Esophagus muscularis mucosa (tissue), 4 donors: ENCODE measurements around the gene SLC9A8.

Experiments
- CTCF ChIP-seq, 3 experiments: fragments of 200-600 bp in 2 of 3; fragments of 450-650 bp in 1 of 3; sonication (generic) in 2 of 3; IDR thresholded peaks; one replicate each; pipeline ENCODE4 v1.5.1; 2017 to 2019; ENCODE audit warnings: antibody characterized with exemption in 3 of 3, mild to moderate bottlenecking in 2 of 3, moderate library complexity in 1 of 3
- EP300 ChIP-seq: sonication (generic); formaldehyde crosslinking; IDR thresholded peaks from one replicate; pipeline ENCODE4 v1.6.1; 2017; ENCODE audit warnings: antibody characterized with exemption
- POLR2A ChIP-seq: fragments of 450-650 bp; IDR thresholded peaks from one replicate; pipeline ENCODE4 v1.6.1; 2017; ENCODE audit warnings: antibody characterized with exemption, moderate library complexity, mild to moderate bottlenecking, low read depth
- POLR2AphosphoS5 ChIP-seq, 2 donors: sonication (generic); formaldehyde crosslinking; IDR thresholded peaks; one replicate each; pipeline ENCODE4 v1.6.1; 2017; ENCODE audit warnings: antibody characterized with exemption in 2 of 2

DNA sequence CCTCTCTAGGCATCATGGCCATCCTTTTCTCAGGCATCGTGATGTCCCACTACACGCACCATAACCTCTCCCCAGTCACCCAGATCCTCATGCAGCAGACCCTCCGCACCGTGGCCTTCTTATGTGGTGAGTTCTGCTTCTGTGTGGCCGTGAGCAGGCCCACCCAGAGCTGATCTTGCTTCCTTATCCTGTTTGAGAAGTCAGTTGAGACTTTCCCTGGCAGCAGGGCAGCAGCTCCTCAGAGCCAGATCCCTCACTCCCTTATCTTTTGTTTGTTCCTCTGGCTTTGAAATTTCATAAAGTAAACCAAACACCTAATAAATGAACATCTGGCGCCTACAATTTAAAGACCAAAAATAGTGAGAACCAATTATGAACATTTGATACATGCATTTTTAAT, 62.1 kb downstream of the SLC9A8 start:
- TF ChIP-seq CTCF (IDR thresholded peaks at IDR 0.05) (no peak), POLR2A (no peak), POLR2AphosphoS5 (IDR thresholded peaks at IDR 0.05) (no peak), EP300 (no peak)
